Endothelial cell of umbilical vein (primary cell): ENCODE measurements around the gene CASP2. TPM values are rescaled to one million over a fixed set of nuclear protein-coding genes. Genes with fewer than 3 reads are reported as not detected.

Experiments
- BruUV-seq: library from RNA; stranded (reverse); fragments of 400-500 nt; replicated peaks from 2 replicates; lab custom pipeline; 2021; lab: Mats Ljungman, UMichigan
- CTCF ChIA-PET: fragments of 300-600, 350-600 bp; sonication (Branson Sonifier 250); formaldehyde crosslinking; loops from one replicate; lab custom pipeline; 2021; ENCODE audit warnings: antibody characterized with exemption, inconsistent platforms; lab: Charles Lee
- POLR2A ChIA-PET: fragments of 300-600, 350-600 bp; sonication (Branson Sonifier 250); formaldehyde crosslinking; loops from one replicate; lab custom pipeline; 2021; ENCODE audit warnings: antibody characterized with exemption, inconsistent platforms; lab: Charles Lee
- DNase-seq: peaks from one replicate; pipeline ENCODE4 v3.0.0-alpha.2; 2011; ENCODE audit warnings: low read depth, low spot score
- FAIRE-seq: peaks from 2 replicates; lab custom pipeline; 2011; peaks lifted over from hg19 to GRCh38; lab: Jason Lieb, UNC
- H2AFZ ChIP-seq: 2 replicates; pipeline ENCODE4 v1.6.0; 2012; ENCODE audit warnings: low read depth, low read length, control low read depth, inconsistent platforms
- H3K27ac ChIP-seq: 2 replicates; pipeline ENCODE4 v1.5.1; 2011; ENCODE audit warnings: low read depth, mild to moderate bottlenecking, control low read depth, low read length, moderate library complexity; ENCODE audit not compliant: insufficient read depth
- H3K27me3 ChIP-seq, 2 experiments: 2 replicates each; pipeline versions ENCODE4 v1.6.0 to v1.6.1; 2011; ENCODE audit warnings: low read length in 2 of 2, mixed read lengths in 1 of 2; ENCODE audit not compliant: control insufficient read depth in 2 of 2, insufficient read depth in 2 of 2
- H3K36me3 ChIP-seq, 2 experiments: 2 replicates in 1 of 2; 3 replicates in 1 of 2; pipeline ENCODE4 v1.5.1; 2011; ENCODE audit warnings: low read length in 2 of 2, mild to moderate bottlenecking in 1 of 2, moderate library complexity in 1 of 2; ENCODE audit not compliant: control insufficient read depth in 2 of 2, insufficient read depth in 2 of 2; ENCODE audit errors: extremely low read depth in 1 of 2
- H3K4me1 ChIP-seq: 3 replicates; pipeline ENCODE4 v1.5.1; 2011; ENCODE audit warnings: mild to moderate bottlenecking, low read length; ENCODE audit not compliant: control insufficient read depth, insufficient read depth; ENCODE audit errors: extremely low read depth
- H3K4me2 ChIP-seq: 2 replicates; pipeline ENCODE4 v1.6.1; 2011; ENCODE audit warnings: low read length, control low read depth, mixed read lengths; ENCODE audit not compliant: insufficient read depth
- H3K4me3 ChIP-seq, 3 experiments: fragments of 200-600 bp in 1 of 3; sonication (generic), shearing (Covaris generic) in 1 of 3; replicated peaks in 1 of 3; 2 replicates each; pipeline ENCODE4 v1.5.1; 2011 to 2016; ENCODE audit warnings: control low read depth in 3 of 3, low read length in 3 of 3, mild to moderate bottlenecking in 2 of 3, inconsistent platforms in 1 of 3, low read depth in 1 of 3, moderate library complexity in 1 of 3; ENCODE audit not compliant: insufficient read depth in 1 of 3
- H3K79me2 ChIP-seq: 2 replicates; pipeline ENCODE4 v1.6.0; 2012; ENCODE audit warnings: low read length, inconsistent platforms; ENCODE audit not compliant: control insufficient read depth, insufficient read depth
- H3K9ac ChIP-seq: replicated peaks from 2 replicates; pipeline ENCODE3; 2011; ENCODE audit warnings: low read length, control low read depth; ENCODE audit not compliant: insufficient read depth; ENCODE audit errors: extremely low read depth
- H3K9me1 ChIP-seq: replicated peaks from 3 replicates; pipeline ENCODE4 v1.6.0; 2011; ENCODE audit warnings: mild to moderate bottlenecking, low read length; ENCODE audit not compliant: control insufficient read depth, insufficient read depth; ENCODE audit errors: extremely low read depth
- H3K9me3 ChIP-seq: replicated peaks from 2 replicates; pipeline ENCODE4 v1.5.1; 2012; ENCODE audit warnings: low read length, inconsistent platforms; ENCODE audit not compliant: control insufficient read depth, insufficient read depth
- H4K20me1 ChIP-seq: replicated peaks from 2 replicates; pipeline ENCODE3; 2011; ENCODE audit warnings: mild to moderate bottlenecking, low read length; ENCODE audit not compliant: control insufficient read depth, insufficient read depth; ENCODE audit errors: extremely low read depth
- EZH2 ChIP-seq: IDR thresholded peaks from 2 replicates; pipeline ENCODE4 v1.6.1; 2012; ENCODE audit warnings: borderline replicate concordance, low read depth, mild to moderate bottlenecking, moderate library complexity, low read length, inconsistent platforms; ENCODE audit not compliant: severe bottlenecking
- FOS ChIP-seq: IDR thresholded peaks from 2 replicates; pipeline ENCODE4 v1.6.1; 2011; ENCODE audit warnings: mild to moderate bottlenecking, low read length, moderate library complexity, borderline replicate concordance; ENCODE audit not compliant: insufficient read depth
- GATA2 ChIP-seq: IDR thresholded peaks from 2 replicates; pipeline ENCODE4 v1.7.0; 2011; ENCODE audit warnings: low read depth, mild to moderate bottlenecking, moderate library complexity, mixed read lengths, low read length; ENCODE audit not compliant: insufficient read length, insufficient read depth
- MAX ChIP-seq: IDR thresholded peaks from 2 replicates; pipeline ENCODE4 v1.6.1; 2011; ENCODE audit not compliant: insufficient read depth, insufficient read length
- MYC ChIP-seq: IDR thresholded peaks from one replicate; pipeline ENCODE4 v1.6.1; 2011; ENCODE audit warnings: mild to moderate bottlenecking, low read depth, low read length
- POLR2A ChIP-seq: IDR thresholded peaks from 2 replicates; pipeline ENCODE4 v1.6.1; 2012; ENCODE audit warnings: low read depth, mild to moderate bottlenecking, control low read depth, low read length
- dilution Hi-C: fragments of 300-500 bp; cut with MboI; formaldehyde crosslinking; loops from one replicate; pipeline ENCODE4 v1.15.0; 2019; ENCODE audit warnings: low sequenced_read_pairs; ENCODE audit not compliant: extremely low pct_ligation_motif_present
- intact Hi-C: fragments of 100-400 bp; cut with micrococcal nuclease; formaldehyde crosslinking; loops from one replicate; pipeline ENCODE4 v1.10.0; 2022
- polyA plus RNA-seq, 4 experiments: library from polyadenylated mRNA; depleted of rRNA in 3 of 4; stranded (reverse) in 3 of 4; unstranded in 1 of 4; fragments of >200 nt; gene quantifications; 2 replicates each; pipeline versions ENCODE4 v1.2.1 to v1.2.3, GENCODE V29; 2011 to 2012; ENCODE audit warnings: missing spikeins in 1 of 4
- total RNA-seq: library from RNA; stranded (reverse); gene quantifications from 2 replicates; pipeline ENCODE4 v1.2.3, GENCODE V29; 2021
- TF ChIP-seq, protein P1 (sequence below), 2 donors: IDR thresholded peaks; 1 replicate in 1 of 2; 2 replicates in 1 of 2; pipeline ENCODE4 v1.5.1; 2011; ENCODE audit warnings: low read length in 2 of 2, mild to moderate bottlenecking in 2 of 2, moderate library complexity in 2 of 2, control low read depth in 1 of 2, inconsistent platforms in 1 of 2, low read depth in 1 of 2; ENCODE audit not compliant: insufficient read depth in 1 of 2; ENCODE audit errors: extremely low read depth in 1 of 2

Gene CASP2
- total and polyA plus RNA-seq, 2 donors (not counting 3 experiments of a cell fraction or from before 2014, with no cell fraction given): 36.3 to 57.9 TPM

DNA sequence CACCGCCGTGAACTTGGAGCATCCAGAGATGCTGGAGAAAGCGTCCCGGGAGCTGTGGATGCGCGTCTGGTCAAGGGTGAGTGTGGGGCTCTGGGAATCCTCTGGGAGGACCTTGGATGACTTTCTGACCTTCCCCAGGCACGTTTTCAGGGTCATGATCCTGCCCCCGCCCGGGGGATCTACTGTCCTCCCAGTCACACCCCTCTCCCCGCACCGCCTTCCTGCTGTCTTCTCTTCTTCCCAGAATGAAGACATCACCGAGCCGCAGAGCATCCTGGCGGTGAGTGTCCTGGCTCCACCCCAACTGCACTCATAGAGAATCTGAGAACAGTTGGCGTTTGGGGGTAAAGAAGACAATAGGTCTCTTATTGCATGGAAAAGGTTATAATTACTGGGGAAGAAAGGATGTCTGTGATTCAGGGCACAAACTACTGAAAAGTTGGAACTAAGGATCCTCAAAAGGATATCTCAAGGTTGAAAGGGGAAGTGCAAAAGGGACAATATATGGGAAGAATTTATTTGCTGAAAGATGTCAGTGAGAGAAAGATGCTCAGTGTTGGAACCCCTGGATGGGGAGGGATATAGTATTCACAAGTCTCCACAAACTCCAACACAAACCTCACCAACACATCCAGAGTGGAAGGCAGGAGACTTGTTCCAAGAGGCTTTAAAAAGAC, 23.0 kb upstream of the CASP2 start:
- no TSS peak for BruUV-seq
- CTCF ChIA-PET: interaction anchor here (0.8 to 2.9 kb wide), 4 partner anchors 25 to 115 kb away, joined by 3 to 26 read pairs (median 6); no protein-coding TSS in a partner anchor

DNA sequence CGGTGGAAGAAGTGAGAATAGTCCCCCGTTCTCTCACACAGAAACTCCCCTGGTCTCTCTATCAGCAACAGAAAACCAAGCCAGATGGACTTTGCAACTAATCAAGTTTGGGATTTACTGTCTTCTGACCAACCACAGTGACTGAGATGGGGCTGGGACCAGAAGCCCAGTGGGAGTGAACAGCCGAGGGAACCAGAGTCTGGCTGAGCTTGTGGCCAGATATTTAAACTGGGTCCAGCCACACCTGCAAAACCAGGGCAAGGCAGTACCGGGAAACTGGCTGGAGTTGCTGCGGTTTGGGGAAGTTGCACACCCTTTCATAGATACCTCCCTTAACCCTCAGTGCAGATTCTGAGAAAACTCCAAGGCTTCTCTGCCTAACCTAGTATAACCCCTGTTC, 18.9 kb upstream of the CASP2 start:
- H4K20me1 ChIP-seq: no peaks in the 10 kb centered on the region
- CTCF ChIA-PET: no interaction called here
- POLR2A ChIA-PET: no interaction called here
- TF ChIP-seq FOS: no peak
- no peak for TF ChIP-seq MAX
- TF ChIP-seq MYC: no peak
- TF ChIP-seq, protein P1, sequence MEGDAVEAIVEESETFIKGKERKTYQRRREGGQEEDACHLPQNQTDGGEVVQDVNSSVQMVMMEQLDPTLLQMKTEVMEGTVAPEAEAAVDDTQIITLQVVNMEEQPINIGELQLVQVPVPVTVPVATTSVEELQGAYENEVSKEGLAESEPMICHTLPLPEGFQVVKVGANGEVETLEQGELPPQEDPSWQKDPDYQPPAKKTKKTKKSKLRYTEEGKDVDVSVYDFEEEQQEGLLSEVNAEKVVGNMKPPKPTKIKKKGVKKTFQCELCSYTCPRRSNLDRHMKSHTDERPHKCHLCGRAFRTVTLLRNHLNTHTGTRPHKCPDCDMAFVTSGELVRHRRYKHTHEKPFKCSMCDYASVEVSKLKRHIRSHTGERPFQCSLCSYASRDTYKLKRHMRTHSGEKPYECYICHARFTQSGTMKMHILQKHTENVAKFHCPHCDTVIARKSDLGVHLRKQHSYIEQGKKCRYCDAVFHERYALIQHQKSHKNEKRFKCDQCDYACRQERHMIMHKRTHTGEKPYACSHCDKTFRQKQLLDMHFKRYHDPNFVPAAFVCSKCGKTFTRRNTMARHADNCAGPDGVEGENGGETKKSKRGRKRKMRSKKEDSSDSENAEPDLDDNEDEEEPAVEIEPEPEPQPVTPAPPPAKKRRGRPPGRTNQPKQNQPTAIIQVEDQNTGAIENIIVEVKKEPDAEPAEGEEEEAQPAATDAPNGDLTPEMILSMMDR (IDR thresholded peaks at IDR 0.05; ENCODE audit: extremely low read depth in 1 of 2, insufficient read depth in 1 of 2, low read depth in 1 of 2, low read length in 2 of 2): no peak
- no peak for TF ChIP-seq EZH2
- peaks cover 10 to 24% of the 10 kb centered on the region in 2 experiments for H3K36me3 ChIP-seq
- no peak overlapping the region for H3K9ac ChIP-seq
- H3K79me2 ChIP-seq: peaks cover 2% of the 10 kb centered on the region
- intact Hi-C loops: no loop called here
- dilution Hi-C loops: no loop called here
- H3K4me2 ChIP-seq: no peak overlapping the region
- peaks cover 4% of the 10 kb centered on the region for H3K4me1 ChIP-seq
- DNase-seq (no peak), FAIRE-seq (no peak)
- no peak overlapping the region for H3K27ac ChIP-seq
- no peaks in the 10 kb centered on the region for H3K9me3 ChIP-seq
- no peaks in the 10 kb centered on the region for H3K9me1 ChIP-seq
- no peaks in the 10 kb centered on the region for H3K27me3 ChIP-seq
- H2AFZ ChIP-seq: no peak overlapping the region
- BruUV-seq: no TSS peak
- no peak overlapping the region for H3K4me3 ChIP-seq

More for the DNA sequence above, 23.0 kb upstream of the CASP2 start:
- intact Hi-C loops (no loop called here), dilution Hi-C loops (no loop called here)
- H3K9ac ChIP-seq: no peak overlapping the region
- H3K27ac ChIP-seq: no peak overlapping the region
- DNase-seq (no peak), FAIRE-seq (no peak)
- H3K79me2 ChIP-seq: peaks cover 5% of the 10 kb centered on the region
- POLR2A ChIA-PET: interaction anchor here (0.6 kb wide), 1 partner anchor 68 kb away, joined by 4 read pairs; no protein-coding TSS in a partner anchor
- H3K4me3 ChIP-seq: no peak overlapping the region
- no peaks in the 10 kb centered on the region for H3K27me3 ChIP-seq
- H3K4me2 ChIP-seq: no peak overlapping the region
- peaks cover 10 to 24% of the 10 kb centered on the region in 2 experiments for H3K36me3 ChIP-seq
- no peaks in the 10 kb centered on the region for H3K9me3 ChIP-seq
- no peaks in the 10 kb centered on the region for H4K20me1 ChIP-seq
- TF ChIP-seq POLR2A (no peak), GATA2 (no peak)
- TF ChIP-seq, protein P1 (IDR thresholded peaks at IDR 0.05; ENCODE audit: extremely low read depth in 1 of 2, insufficient read depth in 1 of 2, low read depth in 1 of 2, low read length in 2 of 2): no peak
- H3K9me1 ChIP-seq: no peaks in the 10 kb centered on the region
- H3K4me1 ChIP-seq: peaks cover 8% of the 10 kb centered on the region
- no peak overlapping the region for H2AFZ ChIP-seq
